AG04450 (cell line): Measurements from ENCODE around the gene VAMP5. TPM values are rescaled to one million over a fixed set of nuclear protein-coding genes. Genes with fewer than 3 reads are reported as not detected.

Experiments used
- CTCF ChIA-PET: fragments of 300-600, 350-600 bp; formaldehyde crosslinking; extraction: SDS; loops from one replicate; lab custom pipeline; 2022; ENCODE audit warnings: antibody characterized with exemption, inconsistent platforms; lab: Charles Lee
- POLR2A ChIA-PET: fragments of 350-600 bp; formaldehyde crosslinking; extraction: SDS; loops from one replicate; lab custom pipeline; 2021; ENCODE audit warnings: antibody characterized with exemption, inconsistent platforms; lab: Yijun Ruan, JAX
- DNase-seq: peaks from one replicate; pipeline ENCODE4 v3.0.0-alpha.2; 2011; ENCODE audit warnings: low read depth, low spot score
- H3K27ac ChIP-seq: one replicate; pipeline ENCODE4 v1.5.1; 2012; ENCODE audit warnings: low read depth, low read length, control low read depth
- H3K27me3 ChIP-seq: one replicate; pipeline ENCODE4 v1.6.0; 2012; ENCODE audit warnings: low read length; ENCODE audit not compliant: control insufficient read depth, insufficient read depth
- H3K4me3 ChIP-seq: 2 replicates; pipeline ENCODE4 v1.5.1; 2011; ENCODE audit warnings: mild to moderate bottlenecking, low read depth, low read length, control low read depth
- H3K9me3 ChIP-seq: 2 replicates; pipeline ENCODE4 v1.5.1; 2012; ENCODE audit warnings: low read length; ENCODE audit not compliant: control insufficient read depth, insufficient read depth
- CTCF ChIP-seq: IDR thresholded peaks from 2 replicates; pipeline ENCODE4 v1.5.1; 2011; ENCODE audit warnings: low read depth, low read length, control low read depth, inconsistent platforms
- polyA minus RNA-seq: library from RNA; depleted of rRNA, polyadenylated mRNA; stranded (reverse); fragments of >200 nt; gene quantifications from 2 replicates; pipeline ENCODE4 v1.2.3, GENCODE V29; 2011; rRNA and poly(A)+ RNA removed
- polyA plus RNA-seq: library from polyadenylated mRNA; depleted of rRNA; stranded (reverse); fragments of >200 nt; gene quantifications from 2 replicates; pipeline ENCODE4 v1.2.3, GENCODE V29; 2011; rRNA removed

VAMP5 gene, protein sequence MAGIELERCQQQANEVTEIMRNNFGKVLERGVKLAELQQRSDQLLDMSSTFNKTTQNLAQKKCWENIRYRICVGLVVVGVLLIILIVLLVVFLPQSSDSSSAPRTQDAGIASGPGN
- 100 and 123 TPM in 2 replicates for polyA plus RNA-seq
- polyA minus RNA-seq: 67.4 and 76.8 TPM in 2 replicates

GRCh38 chr2:85584354-85584856, at the start of gene VAMP5:
TSS of gene VAMP5 (plus strand) at chr2:85584431. CDS start at chr2:85584491, 60 bp downstream.
- DNase-seq: no peak
- ChIA-PET POLR2A (interaction anchor here (0.5 to 1.4 kb wide), 3 partner anchors 11 to 67 kb away, joined by 3 to 9 read pairs (median 4); partner anchors contain the start of genes RNF181 and USP39), CTCF (interaction anchor here (1.2 kb wide), 1 partner anchor 32 kb away, joined by 3 read pairs; no protein-coding TSS in a partner anchor)
- no peaks in the 10 kb centered on the region for H3K9me3 ChIP-seq
- H3K27me3 ChIP-seq: no peaks in the 10 kb centered on the region
- no peak for TF ChIP-seq CTCF
- peak within 1 kb of the TSS; percentile 65 for H3K4me3 ChIP-seq
- peak within 1 kb of the TSS; percentile 72 for H3K27ac ChIP-seq

- DNase-seq: no peak
- ChIA-PET CTCF (no interaction called here), POLR2A (interaction anchor here (1.1 kb wide), 1 partner anchor 11 kb away, joined by 3 read pairs; no protein-coding TSS in a partner anchor)
- Histone ChIP-seq H3K27me3 (no peaks in the 10 kb centered on the region), H3K9me3 (no peaks in the 10 kb centered on the region; the same call in 1 of the 2 replicates), H3K4me3 (no peak overlapping the region), H3K27ac (no peak overlapping the region)
- TF ChIP-seq CTCF: no peak
These were observed 49.4 kb upstream of the VAMP5 start for GRCh38 chr2:85534881-85535280.

DNA sequence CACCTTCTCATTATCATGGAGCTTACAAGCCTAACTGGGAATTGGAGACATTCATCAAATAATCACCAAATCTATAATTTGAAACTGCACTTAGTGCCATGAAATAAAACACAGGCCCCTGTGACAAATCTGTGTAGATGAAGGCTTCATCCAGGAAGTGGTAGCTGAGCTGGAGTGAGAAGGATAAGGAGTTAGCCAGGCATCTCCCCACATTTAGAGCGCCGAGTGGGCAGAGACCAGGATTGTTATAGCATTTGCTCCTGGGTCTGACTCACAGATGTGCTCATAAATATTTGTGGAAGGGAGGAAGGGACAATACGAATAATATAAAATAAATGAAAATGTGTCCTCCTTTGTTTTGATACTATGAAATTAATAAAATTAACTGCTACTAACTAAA, 47.8 kb upstream of the VAMP5 start:
- no peak overlapping the region for H3K27ac ChIP-seq
- no peak for TF ChIP-seq CTCF
- H3K27me3 ChIP-seq: no peaks in the 10 kb centered on the region
- CTCF ChIA-PET: interaction anchor here (1.1 to 7.2 kb wide), 4 partner anchors 14 to 117 kb away, joined by 4 to 53 read pairs (median 10); partner anchors contain the start of gene SH2D6
- no peak for DNase-seq
- H3K9me3 ChIP-seq: no peaks in the 10 kb centered on the region; the same call in 1 of the 2 replicates
- H3K4me3 ChIP-seq: no peak overlapping the region
- POLR2A ChIA-PET: interaction anchor here (0.8 to 1.6 kb wide), 4 partner anchors 15 to 38 kb away, joined by 3 to 5 read pairs (median 4); no protein-coding TSS in a partner anchor

- no peak for TF ChIP-seq CTCF
- no peak for DNase-seq
- Histone ChIP-seq H3K27me3 (no peaks in the 10 kb centered on the region), H3K4me3 (peak overlapping the region; percentile 100), H3K27ac (peak overlapping the region; percentile 99), H3K9me3 (no peaks in the 10 kb centered on the region; the same call in 1 of the 2 replicates)
- ChIA-PET POLR2A (interaction anchor here (0.7 to 5.0 kb wide), 33 partner anchors 12 to 471 kb away, joined by 3 to 172 read pairs (median 7); partner anchors contain the start of genes C2orf68, ELMOD3, RETSAT and RNF181), CTCF (interaction anchor here (1.1 to 7.2 kb wide), 6 partner anchors 9 to 119 kb away, joined by 3 to 53 read pairs (median 10); partner anchors contain the start of gene SH2D6)
These were observed 46.4 kb upstream of the VAMP5 start for GRCh38 chr2:85537600-85538506.
